Endothelial cell of hepatic sinusoid (primary cell): ENCODE data around the gene ANO6.

Source experiments
- in situ Hi-C: cut with HindIII; loops from 2 replicates; pipeline ENCODE4 v1.10.0; 2017; ENCODE audit warnings: low sequenced_read_pairs

Gene ANO6

DNA sequence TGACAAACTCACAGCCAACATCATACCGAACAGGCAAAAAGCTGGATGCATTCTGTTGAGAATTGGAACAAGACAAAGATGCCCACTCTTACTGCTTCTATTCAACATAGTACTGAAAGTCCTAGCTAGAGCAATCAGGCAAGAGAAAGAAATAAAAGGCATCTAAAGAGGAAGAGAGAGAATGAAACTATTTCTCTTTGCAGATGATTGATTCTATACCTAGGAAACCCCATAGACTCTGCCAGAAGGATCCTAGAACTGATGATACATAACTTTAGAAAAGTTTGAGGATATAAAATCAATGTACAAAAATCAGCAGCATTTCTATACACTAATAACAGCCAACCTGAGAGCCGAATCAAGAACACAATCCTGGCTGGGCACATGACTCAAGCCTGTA, 6.1 kb upstream of the ANO6 start:
- in situ Hi-C loops, result no loop called here

DNA sequence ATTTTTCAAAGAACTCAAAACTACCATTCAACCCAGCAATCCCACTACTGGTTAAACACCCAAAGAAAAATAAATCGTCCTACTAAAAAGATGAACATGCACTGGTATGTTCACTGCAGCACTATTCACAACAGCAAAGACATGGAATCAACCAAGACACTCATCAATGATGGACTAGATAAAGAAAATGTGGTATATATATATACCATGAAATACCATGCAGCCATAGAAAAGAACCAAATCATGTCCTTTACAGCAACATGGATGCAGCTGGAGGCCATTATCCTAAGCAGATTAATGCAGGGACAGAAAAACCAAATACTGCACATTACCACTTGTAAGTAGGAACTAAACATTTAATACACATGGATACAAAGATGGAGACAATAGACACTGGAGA, 3.8 kb upstream of the ANO6 start:
- in situ Hi-C loops, result no loop called here

DNA sequence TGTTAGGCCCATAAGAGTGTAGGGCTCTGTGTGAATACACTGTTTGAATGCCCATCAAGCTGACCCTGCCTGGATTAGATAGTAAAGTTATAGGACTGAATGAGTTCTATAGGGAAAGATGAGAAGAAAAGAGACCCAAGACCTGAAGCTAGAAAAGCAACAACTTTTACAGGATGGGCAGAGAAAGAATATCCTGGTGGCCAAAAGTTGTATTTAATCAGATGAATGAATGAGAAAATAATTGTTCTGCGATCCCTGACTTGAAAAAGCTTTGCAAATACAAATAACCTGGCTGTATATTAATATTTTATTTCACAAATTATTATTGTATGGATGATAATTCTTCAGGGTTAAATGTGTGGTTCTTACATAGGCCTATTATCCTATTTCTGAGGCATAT, 2.8 kb upstream of the ANO6 start:
- in situ Hi-C loops, result no loop called here

DNA sequence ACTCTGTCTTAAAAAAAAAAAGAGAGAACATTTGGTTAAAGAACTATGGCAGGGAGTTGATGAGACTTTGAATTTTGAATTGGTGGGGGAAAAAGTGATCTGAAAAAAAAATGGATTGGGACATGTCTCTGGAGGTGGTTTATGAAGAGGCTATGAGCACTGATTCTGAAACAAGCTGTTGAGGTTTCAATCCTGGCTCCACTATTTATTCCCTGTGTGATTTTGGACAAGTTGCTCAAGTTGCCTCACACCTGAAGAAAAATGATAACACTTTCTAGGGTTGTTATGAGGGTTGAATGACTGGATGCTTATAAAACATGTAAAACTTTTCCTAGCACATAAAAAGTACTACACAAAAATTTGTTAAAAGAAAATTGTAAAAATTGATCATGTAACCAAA, 1.8 kb upstream of the ANO6 start:
- in situ Hi-C loops, result no loop called here

DNA sequence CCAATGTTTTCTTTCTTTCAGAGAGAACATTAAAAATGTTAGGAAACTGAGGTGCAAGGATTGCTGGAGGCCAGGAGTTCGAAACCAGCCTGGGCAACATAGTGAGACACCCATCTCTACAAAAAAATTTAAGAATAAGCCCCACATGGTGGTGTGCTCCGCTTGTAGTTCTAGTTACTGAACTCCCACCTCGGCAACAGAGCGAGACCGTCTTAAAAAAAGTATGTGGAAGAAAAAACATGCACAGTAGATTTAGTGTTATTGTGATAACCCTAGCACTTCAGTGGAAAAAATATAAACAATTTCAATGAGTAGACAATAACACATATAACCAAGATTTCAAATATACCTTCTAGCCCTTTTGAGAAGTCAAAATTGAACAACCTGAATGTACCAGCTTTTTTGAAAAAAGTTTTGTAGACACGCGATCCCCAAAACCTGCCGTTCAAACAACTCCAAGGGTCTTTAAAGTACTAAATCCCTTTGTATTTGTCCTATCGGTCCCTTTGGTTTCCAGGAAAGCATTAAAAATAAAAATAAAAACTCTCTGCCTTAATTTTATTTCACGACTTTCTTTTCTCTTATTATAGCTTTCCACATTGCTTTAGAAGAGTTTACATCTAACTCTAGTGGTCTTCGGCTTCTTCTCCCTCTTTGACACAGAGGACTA, 1.0 kb upstream of the ANO6 start:
- in situ Hi-C loops, result no loop called here

DNA sequence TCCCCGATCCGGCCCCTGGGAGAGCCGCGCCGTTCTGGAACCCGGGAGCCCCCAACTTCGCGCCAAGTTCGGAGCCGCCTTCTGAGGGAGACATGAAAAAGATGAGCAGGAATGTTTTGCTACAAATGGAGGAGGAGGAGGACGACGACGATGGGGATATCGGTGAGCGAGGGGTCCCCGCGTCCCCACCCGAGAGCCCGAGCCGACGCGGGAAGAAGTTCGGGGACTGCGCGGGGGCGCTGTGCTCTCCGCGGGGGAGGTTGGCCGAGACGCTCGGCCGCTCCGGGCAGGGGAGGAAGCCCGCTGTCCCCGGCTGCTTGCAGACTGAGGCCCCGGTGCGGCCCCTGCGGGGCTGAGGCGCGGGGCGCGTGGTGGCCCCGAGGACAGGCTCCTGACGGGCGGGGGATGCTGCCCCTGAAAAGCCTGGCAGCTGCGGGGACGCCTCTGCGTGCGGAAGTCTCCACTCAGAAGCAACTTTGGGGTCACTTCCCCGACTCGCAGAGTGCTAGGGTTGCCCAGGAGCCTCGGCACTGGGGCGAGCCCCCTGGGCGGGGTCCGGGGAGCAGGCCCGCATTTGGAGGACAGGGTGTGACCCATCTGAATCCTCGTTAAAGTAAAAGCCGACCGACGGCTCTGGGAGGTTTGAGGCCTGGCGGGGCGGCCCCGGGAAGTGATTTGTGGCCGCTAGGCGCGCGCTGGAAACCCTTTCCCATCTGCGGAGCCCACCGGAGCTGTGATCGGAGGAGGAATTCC, 511 bp downstream of the ANO6 start:
- in situ Hi-C loops, result no loop called here

DNA sequence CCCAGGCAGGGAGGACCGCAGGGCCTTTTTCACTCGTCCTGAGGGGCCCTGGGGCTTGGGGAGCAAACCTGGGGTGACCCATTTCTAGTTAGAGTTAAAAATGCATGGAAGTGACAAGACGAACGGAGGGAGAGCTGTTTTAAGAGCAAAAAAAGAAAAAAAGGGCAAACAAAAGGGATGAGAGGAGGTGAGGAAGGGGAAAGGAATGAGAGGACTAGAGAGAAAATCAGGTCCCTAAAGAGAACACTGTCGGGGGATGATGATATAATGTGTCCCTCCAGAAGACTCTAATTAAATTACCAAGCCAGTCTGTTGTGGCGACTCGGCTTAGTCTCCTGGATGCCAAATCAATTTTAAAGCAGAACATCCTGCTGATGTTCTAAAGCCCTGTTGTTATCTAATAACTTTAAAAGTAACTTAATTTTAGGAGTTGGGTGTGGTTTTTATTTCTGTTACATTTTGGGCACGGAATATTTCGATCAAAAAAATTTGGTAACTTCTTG, 1.1 kb downstream of the ANO6 start:
- in situ Hi-C loops, result no loop called here

DNA sequence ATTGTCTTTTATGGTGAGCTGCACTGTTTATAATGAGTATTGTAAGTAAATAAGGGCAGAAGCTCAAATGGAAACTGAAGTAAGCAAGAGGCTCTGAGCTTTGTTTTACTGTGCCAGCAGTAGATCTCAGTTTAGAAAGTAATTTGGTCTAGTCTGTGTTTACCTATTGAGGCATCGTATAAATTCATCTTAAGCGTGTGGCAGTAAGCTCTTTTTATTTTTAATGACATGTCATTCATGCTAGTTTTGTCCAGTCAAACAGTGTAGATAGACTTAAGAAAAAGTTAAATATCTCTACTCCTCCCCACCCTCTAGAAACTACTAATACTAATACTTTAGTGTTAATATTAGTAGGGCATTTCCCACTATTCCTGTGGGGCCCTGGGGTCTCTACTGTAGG, 2.0 kb downstream of the ANO6 start:
- in situ Hi-C loops, result no loop called here

DNA sequence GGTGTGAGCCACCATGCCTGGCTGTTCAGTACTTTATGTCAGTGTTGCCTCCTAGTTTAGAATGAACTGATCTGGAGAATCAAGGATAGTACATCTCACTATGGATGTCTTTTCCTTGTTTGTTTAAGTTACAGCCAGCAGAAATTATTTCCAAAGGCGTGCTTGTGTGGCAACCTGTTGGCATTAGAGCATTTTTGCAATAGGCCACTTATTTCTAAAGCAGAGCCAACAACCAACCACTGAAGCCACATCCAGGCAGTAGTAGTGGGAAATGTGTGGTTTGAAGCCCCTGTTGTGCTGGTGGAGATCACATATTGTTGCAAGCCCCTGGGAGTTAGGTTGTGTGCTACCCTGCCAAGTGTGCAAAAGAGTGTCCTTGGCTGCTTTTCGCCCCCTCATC, 3.7 kb downstream of the ANO6 start:
- in situ Hi-C loops, result no loop called here

DNA sequence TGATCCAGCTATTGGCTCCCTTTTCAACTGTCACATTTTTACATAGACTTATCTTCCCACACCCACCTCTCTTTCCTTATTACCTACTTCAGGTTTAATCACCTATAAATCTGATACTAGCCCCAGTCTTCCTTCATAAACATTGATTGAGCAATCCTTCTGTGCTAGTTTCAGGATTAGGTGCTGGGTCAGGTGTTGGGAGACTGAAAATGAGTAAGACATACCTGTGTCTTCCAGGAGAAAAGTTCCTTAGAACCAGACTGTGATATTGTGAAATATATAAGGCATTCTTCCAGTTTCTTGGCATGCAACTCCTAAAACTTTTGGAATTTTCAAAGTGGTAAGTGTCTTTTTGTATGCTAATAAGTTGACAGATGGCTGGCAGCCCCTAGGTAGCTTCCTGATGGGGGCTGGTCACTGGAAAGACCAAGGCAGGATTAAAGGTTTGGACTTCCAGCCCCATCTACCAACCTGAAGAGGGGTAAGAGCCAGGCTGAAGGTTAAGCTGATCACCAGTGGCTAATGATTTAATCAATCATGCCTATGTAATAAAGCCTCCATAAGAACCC, 4.6 kb downstream of the ANO6 start:
- in situ Hi-C loops, result no loop called here

DNA sequence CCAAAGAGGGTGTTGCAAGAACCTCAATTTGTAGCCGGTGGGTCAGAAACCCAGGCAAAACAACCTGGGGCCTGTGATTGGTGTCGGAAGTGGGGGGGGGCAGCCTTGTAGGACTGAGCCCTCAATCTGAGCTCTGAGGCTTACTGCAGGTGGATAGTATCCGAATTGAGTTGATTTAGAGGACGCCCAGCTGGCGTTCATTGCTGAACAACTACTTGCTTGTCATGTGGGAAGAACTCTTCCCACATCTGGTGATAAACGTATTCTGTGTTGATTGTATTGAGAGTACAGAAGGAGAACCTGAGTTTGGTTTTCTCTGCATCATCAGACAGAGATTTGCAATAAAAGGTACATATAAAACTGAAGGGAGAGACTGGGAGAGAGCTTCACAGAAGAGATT, 5.1 kb downstream of the ANO6 start:
- in situ Hi-C loops, result no loop called here

DNA sequence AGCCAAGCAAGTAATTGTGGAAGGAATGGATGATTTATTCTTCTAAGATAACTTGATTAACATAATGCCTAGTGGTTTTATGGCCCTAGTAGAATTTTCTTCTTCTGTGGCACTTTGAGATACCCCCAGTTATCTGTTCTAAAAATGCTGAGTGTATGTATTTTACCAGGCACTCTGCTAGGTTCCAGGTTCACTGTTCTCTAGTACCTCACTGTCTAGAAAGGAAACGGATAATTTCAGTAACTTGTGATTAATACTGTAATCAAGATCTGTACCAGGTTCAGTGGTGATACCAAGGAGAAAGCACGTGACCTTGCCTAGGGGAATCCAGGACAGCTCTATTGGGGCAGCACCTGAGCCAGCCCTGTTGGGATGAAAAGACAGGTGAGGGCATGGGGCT, 8.0 kb downstream of the ANO6 start:
- in situ Hi-C loops, result no loop called here

DNA sequence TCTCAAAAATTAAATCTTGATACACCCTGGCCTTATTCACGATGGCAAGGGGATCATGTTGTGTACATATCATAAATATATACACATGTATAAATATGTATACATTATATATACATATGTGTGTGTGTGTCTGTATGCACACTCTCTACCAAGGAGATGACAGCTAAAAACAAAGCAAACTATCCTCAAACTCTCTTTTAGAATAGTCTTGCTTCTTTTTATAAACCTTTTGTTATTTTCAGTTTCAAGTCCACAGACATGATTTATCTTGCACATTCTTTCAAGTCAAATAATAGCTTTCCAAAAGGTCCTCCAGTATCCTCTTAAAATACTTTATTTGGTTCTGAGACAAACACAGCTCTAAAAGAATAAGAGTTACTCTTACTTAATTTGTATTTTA, 8.4 kb downstream of the ANO6 start:
- in situ Hi-C loops, result no loop called here

DNA sequence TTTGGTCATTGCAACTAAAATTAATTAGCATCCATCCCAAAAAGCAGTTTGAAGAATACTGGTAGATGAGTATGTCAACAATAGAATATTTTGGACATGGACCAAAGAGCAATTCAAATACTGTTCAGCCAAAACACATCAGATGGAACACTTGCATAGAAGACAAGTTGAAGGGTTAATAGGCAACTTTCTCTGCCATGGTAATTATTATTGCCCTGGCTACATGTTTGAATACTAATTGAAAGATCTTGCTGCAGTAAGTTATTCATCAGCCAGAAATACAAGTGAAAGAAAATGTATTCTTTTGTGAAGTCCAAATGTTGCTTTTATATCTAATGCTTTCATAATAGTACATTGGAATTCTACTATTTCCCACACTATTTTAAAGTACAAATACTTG, 10.1 kb downstream of the ANO6 start:
- in situ Hi-C loops, result no loop called here

DNA sequence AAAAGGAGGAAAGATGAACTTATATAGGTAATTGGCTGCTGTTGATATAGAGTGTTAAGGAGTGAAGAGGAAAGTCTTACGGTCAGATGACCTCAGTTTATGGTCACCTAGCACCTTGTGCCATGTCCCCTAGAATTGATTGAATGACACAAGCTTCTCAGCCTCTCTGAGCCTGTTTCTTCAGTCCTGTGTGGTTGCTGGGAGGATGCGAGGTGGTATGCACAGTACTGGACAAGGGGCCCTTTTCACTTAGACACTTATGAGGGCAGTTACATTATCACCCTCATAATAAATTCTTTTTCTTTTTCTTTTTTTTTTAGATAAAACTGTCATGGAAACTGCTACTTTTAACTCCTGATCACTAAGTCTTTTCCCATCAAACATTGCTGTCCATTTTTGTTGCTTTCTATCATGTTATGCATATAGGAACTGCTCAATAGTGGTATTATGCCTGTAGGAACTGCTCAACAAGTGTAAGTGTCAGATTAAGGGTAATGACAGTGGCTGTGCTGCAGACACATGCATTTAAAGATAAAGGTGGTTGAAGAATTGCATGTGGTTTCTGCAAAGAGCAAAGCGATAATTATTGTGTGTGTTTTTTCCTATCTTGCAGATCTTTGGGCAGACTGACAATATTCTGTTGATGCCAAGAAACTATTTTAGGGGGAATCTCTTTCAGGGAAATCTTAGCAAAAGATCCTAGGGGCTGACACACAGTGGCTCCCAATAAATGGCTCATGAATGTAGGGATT, 11.6 kb downstream of the ANO6 start:
- in situ Hi-C loops, result no loop called here

DNA sequence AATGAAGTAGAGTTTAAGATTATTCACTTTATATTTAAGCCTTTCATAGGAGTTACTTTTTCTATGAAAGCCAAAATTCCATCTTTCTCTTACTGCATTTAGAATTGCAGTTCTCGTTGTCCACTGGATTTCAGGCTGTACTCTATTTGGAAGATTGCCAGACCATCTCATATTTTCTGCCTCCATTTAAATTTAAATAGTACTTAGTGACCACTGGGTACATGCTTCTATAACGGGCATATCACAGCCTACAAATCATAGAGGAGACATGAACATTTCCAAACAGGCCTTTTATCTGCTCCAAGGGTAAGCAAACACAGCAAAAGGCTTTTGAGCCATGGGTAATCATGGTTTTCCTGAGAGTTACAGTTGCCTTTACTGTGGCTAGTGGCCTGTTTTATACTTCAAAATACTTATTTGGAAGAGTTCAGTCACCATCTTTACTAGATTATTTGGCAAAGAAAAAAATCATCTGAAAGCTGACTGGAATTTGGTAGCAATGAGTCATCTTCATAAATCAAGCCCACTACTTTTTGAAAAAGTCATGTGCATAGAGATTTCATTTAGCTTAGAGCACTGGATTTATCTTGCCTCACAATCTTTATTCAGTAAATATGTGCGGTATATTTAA, 15.7 kb downstream of the ANO6 start:
- in situ Hi-C loops, result no loop called here

DNA sequence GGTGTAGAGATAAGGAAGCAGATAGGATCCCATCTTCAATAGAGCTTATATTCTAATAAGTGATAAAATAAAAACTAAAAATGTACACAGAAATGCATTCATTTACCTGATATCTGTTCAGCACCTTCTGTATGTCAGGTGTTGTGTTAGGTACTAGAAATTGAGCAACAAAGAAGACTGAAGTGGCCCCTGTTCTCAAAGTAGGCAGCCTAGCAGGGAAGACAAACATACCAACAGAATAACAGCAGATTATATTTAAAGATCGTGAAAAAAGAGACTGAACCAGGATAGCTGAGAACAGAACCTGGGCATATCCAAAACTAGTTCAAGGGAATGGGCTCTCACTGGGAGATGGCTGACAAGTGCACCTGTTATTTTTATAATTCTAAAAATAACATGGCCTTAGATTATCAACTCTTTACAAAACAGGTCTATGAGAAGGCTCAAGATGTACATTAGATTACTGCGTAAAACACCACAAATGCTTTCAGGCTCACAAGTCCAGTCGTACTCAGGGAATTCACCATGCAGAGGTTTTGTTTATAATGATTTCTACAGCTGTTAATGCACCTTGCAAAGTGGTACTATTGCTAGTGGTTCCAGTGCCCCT, 16.4 kb downstream of the ANO6 start:
- in situ Hi-C loops, result no loop called here

DNA sequence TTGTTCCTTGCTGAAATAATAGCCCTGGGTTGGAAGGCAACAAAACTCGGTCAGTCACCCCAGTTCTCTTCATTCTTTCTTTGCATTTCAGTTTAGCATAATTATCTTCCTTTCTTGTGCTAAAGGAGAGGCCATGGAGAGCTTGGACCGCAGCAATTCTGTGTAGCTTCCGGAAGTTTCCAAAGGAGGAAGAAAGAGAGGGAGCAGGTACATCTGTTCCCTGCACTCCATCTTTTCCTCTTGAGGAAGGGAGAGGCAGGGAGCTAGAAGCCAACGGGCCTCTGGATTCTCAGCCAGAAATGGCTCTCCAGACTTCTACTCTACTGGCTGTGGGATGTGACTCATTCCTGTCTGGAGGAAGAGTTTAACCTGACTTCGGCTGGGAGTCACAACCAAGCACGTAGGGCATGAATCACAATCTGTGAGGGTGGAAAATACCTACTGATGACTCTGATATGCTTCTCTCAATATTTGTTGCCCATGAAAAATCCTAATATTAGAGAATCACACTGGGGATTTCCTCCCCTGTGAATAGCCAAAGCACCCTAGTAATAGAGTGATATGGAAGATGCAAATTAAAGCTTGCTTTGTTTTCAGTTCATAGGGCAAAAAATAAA, 17.0 kb downstream of the ANO6 start:
- in situ Hi-C loops, result no loop called here

DNA sequence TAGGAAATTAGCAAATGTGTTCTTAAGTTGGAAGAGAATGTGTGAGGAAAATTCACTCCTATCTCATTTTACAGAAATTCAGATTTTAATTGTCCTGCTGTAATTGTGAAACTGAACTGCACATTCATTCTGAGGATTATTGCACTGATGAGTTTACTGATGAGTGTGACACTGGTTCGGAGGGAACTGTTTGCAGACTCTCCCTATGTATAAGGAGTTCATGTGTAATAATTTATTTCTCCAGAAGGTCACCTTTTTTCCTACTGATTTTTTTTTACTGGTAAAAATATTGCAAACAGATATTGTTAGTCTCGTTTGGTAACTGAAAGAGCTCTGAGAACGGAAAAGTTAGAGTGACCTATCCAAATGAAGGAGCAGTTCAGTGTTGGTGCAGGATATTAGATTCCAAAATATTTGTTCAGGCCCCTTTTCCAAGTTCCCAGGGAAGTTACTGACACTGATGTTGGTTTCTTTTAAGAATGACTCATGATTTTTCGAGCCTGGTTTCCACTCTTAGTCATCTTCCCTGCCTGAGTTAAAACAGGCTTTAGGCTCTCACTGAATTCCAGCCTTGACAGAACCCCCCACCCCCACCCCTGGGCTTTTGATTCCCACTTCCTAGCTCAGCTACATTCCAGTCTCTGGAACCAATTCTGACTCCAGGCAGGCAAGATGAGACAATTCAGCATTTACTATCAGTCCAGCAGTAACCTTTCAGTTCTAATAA, 18.4 kb downstream of the ANO6 start:
- in situ Hi-C loops, result no loop called here
